GM21786 (cell line): ENCODE measurements around the gene ACKR3.

ENCODE experiments used
- ATAC-seq: cut with Tn5 transposase; IDR thresholded peaks from one replicate; pipeline ENCODE4 v1.9.1; 2021; ENCODE audit not compliant: unreplicated experiment

ACKR3 gene

GRCh38 chr2:236583621-236584203 lies 14.1 kb downstream of the ACKR3 start:
- ATAC-seq: no peak

GRCh38 chr2:236584521-236585384 lies 15.1 kb downstream of the ACKR3 start:
- ATAC-seq: no peak

GRCh38 chr2:236585966-236586365 lies 16.3 kb downstream of the ACKR3 start:
- ATAC-seq: no peak

- ATAC-seq: no peak
Observed at GRCh38 chr2:236587861-236588815, 18.5 kb downstream of the ACKR3 start.

GRCh38 chr2:236588932-236589592 lies 19.4 kb downstream of the ACKR3 start:
- no peak for ATAC-seq

GRCh38 chr2:236590846-236591245 lies 21.2 kb downstream of the ACKR3 start:
- no peak for ATAC-seq

- ATAC-seq: no peak
Observed at GRCh38 chr2:236592821-236593220, 23.2 kb downstream of the ACKR3 start.

GRCh38 chr2:236593531-236593930 lies 23.9 kb downstream of the ACKR3 start:
- ATAC-seq: no peak

GRCh38 chr2:236593956-236594355 lies 24.3 kb downstream of the ACKR3 start:
- no peak for ATAC-seq

GRCh38 chr2:236597629-236598028 lies 28.0 kb downstream of the ACKR3 start:
- no peak for ATAC-seq

GRCh38 chr2:236599059-236599458 lies 29.4 kb downstream of the ACKR3 start:
- no peak for ATAC-seq

- no peak for ATAC-seq
Observed at GRCh38 chr2:236600158-236600557, 30.5 kb downstream of the ACKR3 start.

GRCh38 chr2:236600892-236601291 lies 31.3 kb downstream of the ACKR3 start:
- ATAC-seq: no peak

GRCh38 chr2:236601316-236602202 lies 31.9 kb downstream of the ACKR3 start:
- ATAC-seq: no peak

GRCh38 chr2:236602678-236603077 lies 33.1 kb downstream of the ACKR3 start:
- ATAC-seq: no peak

- ATAC-seq: no peak
Observed at GRCh38 chr2:236603361-236604015, 33.9 kb downstream of the ACKR3 start.

GRCh38 chr2:236604575-236605344 lies 35.1 kb downstream of the ACKR3 start:
- no peak for ATAC-seq

- ATAC-seq: no peak
Observed at GRCh38 chr2:236605345-236605734, 35.7 kb downstream of the ACKR3 start.

- ATAC-seq: no peak
Observed at GRCh38 chr2:236606023-236606422, 36.4 kb downstream of the ACKR3 start.
